ENCODE measurements around the gene ADGRG6. TPM values are rescaled to one million over a fixed set of nuclear protein-coding genes. Genes with fewer than 3 reads are reported as not detected.

The ADGRG6 gene
- total and polyA plus RNA-seq, 10 donors = 0.24 to 29.0 (median 15.4) TPM

GRCh38 chr6:142469220-142469619 lies 167.4 kb downstream of the ADGRG6 start:
- DNase-seq = no peak
- Histone ChIP-seq H3K36me3 (no peaks in the 10 kb centered on the region), H3K9me3 (peaks cover 0 to 9% (median 2%) of the 10 kb centered on the region in 8 donors), H3K27ac (no peak overlapping the region), H3K4me3 (no peak overlapping the region), H3K4me1 (no peaks in the 10 kb centered on the region), H3K27me3 (replicated peaks in 1 of 7) (peaks cover 0 to 4% (median 0%) of the 10 kb centered on the region in 7 donors)
- intact Hi-C loops (cut with DNase I; ENCODE audit: low total_unique reads) = no loop called here
- 82 to 93% (median 87%) methylated on average over 1 of the region's 1 CpG for WGBS, 5 donors
- TF ChIP-seq POLR2AphosphoS5 (IDR thresholded peaks at IDR 0.05) (no peak), POLR2A (IDR thresholded peaks at IDR 0.05) (no peak), CTCF (IDR thresholded peaks at IDR 0.05 in 8 of 11, conservative IDR thresholded peaks at IDR 0.05 in 3 of 11) (no peak)

GRCh38 chr6:142470421-142470820 lies 168.6 kb downstream of the ADGRG6 start:
- H3K4me3 ChIP-seq = no peak overlapping the region
- DNase-seq = no peak
- TF ChIP-seq POLR2A (IDR thresholded peaks at IDR 0.05) (no peak), CTCF (IDR thresholded peaks at IDR 0.05 in 8 of 11, conservative IDR thresholded peaks at IDR 0.05 in 3 of 11) (no peak), POLR2AphosphoS5 (IDR thresholded peaks at IDR 0.05) (no peak)
- WGBS, 5 donors = 26 to 44% (median 40%) methylated on average over 1 of the region's 1 CpG
- H3K27me3 ChIP-seq (replicated peaks in 1 of 7) = peaks cover 0 to 7% (median 0%) of the 10 kb centered on the region in 7 donors
- peaks cover 0 to 6% (median 0%) of the 10 kb centered on the region in 6 donors for H3K4me1 ChIP-seq
- H3K27ac ChIP-seq = no peak overlapping the region
- peaks cover 0 to 9% (median 2%) of the 10 kb centered on the region in 8 donors for H3K9me3 ChIP-seq
- no peaks in the 10 kb centered on the region for H3K36me3 ChIP-seq
- intact Hi-C loops (cut with DNase I; ENCODE audit: low total_unique reads) = no loop called here

GRCh38 chr6:142474531-142475289 lies 172.9 kb downstream of the ADGRG6 start:
- H3K4me1 ChIP-seq = peaks cover 0 to 6% (median 0%) of the 10 kb centered on the region in 6 donors
- intact Hi-C loops (cut with DNase I; ENCODE audit: low total_unique reads) = no loop called here
- H3K9me3 ChIP-seq = peaks cover 0 to 3% (median 0%) of the 10 kb centered on the region in 8 donors
- TF ChIP-seq POLR2A (IDR thresholded peaks at IDR 0.05) (no peak), CTCF (IDR thresholded peaks at IDR 0.05 in 8 of 11, conservative IDR thresholded peaks at IDR 0.05 in 3 of 11) (peak; percentile 57 to 83 (median 75))
- H3K36me3 ChIP-seq = no peaks in the 10 kb centered on the region
- 10 to 15% (median 13%) methylated on average over 13 of the region's 13 CpGs for WGBS, 5 donors
- no peak overlapping the region for H3K4me3 ChIP-seq
- H3K27me3 ChIP-seq (replicated peaks in 1 of 7) = peaks cover 0 to 7% (median 0%) of the 10 kb centered on the region in 7 donors
- no peak for DNase-seq
- H3K27ac ChIP-seq = no peak overlapping the region

GRCh38 chr6:142476452-142476851 lies 174.6 kb downstream of the ADGRG6 start:
- no peak for TF ChIP-seq POLR2A (IDR thresholded peaks at IDR 0.05)
- TF ChIP-seq POLR2AphosphoS5 (IDR thresholded peaks at IDR 0.05) = no peak
- TF ChIP-seq CTCF (IDR thresholded peaks at IDR 0.05 in 8 of 11, conservative IDR thresholded peaks at IDR 0.05 in 3 of 11) = no peak
- intact Hi-C loops (cut with DNase I; ENCODE audit: low total_unique reads) = no loop called here
- H3K4me1 ChIP-seq = peaks cover 0 to 6% (median 0%) of the 10 kb centered on the region in 6 donors
- peaks cover 0 to 7% (median 0%) of the 10 kb centered on the region in 7 donors for H3K27me3 ChIP-seq (replicated peaks in 1 of 7)
- no peak overlapping the region for H3K27ac ChIP-seq
- peaks cover 0 to 3% (median 0%) of the 10 kb centered on the region in 8 donors for H3K9me3 ChIP-seq
- WGBS, 5 donors = 84 to 97% (median 90%) methylated on average over 2 of the region's 2 CpGs
- no peaks in the 10 kb centered on the region for H3K36me3 ChIP-seq
- no peak for DNase-seq
- H3K4me3 ChIP-seq = no peak overlapping the region
